AG09309 (cell line): ENCODE data around the gene POU6F2.
A peak's percentile ranks its signal among the peaks of the same experiment; 100 is the strongest.

Source experiments
- DNase-seq: peaks from one replicate; pipeline ENCODE4 v3.0.0-alpha.2; 2010; ENCODE audit warnings: low read depth
- H3K4me3 ChIP-seq: 2 replicates; pipeline ENCODE4 v1.5.1; 2011; ENCODE audit warnings: mild to moderate bottlenecking, low read depth, low read length, moderate library complexity; ENCODE audit not compliant: control insufficient read depth
- TF ChIP-seq, protein P1 (sequence below): IDR thresholded peaks from 2 replicates; pipeline ENCODE4 v1.5.1; 2011; ENCODE audit warnings: mild to moderate bottlenecking, low read depth, low read length, inconsistent platforms; ENCODE audit not compliant: insufficient read depth, control insufficient read depth; ENCODE audit errors: missing control alignments

The POU6F2 gene

GRCh38 chr7:39465055-39465929 is 487.6 kb downstream of the POU6F2 start:
- H3K4me3 ChIP-seq = no peak overlapping the region
- DNase-seq = peak; percentile 39
- TF ChIP-seq, protein P1, sequence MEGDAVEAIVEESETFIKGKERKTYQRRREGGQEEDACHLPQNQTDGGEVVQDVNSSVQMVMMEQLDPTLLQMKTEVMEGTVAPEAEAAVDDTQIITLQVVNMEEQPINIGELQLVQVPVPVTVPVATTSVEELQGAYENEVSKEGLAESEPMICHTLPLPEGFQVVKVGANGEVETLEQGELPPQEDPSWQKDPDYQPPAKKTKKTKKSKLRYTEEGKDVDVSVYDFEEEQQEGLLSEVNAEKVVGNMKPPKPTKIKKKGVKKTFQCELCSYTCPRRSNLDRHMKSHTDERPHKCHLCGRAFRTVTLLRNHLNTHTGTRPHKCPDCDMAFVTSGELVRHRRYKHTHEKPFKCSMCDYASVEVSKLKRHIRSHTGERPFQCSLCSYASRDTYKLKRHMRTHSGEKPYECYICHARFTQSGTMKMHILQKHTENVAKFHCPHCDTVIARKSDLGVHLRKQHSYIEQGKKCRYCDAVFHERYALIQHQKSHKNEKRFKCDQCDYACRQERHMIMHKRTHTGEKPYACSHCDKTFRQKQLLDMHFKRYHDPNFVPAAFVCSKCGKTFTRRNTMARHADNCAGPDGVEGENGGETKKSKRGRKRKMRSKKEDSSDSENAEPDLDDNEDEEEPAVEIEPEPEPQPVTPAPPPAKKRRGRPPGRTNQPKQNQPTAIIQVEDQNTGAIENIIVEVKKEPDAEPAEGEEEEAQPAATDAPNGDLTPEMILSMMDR = peak; percentile 79

GRCh38 chr7:39468261-39468660 is 490.6 kb downstream of the POU6F2 start:
- no peak for DNase-seq
- TF ChIP-seq, protein P1 = no peak
- H3K4me3 ChIP-seq = no peak overlapping the region

- no peak overlapping the region for H3K4me3 ChIP-seq
- DNase-seq = no peak
- TF ChIP-seq, protein P1 = no peak
These were observed 491.2 kb downstream of the POU6F2 start for GRCh38 chr7:39468808-39469374.

- TF ChIP-seq, protein P1 = no peak
- DNase-seq = no peak
- H3K4me3 ChIP-seq = no peak overlapping the region
These were observed 503.2 kb downstream of the POU6F2 start for GRCh38 chr7:39480901-39481300.

GRCh38 chr7:39488467-39489393 is 511.0 kb downstream of the POU6F2 start:
- no peak overlapping the region for H3K4me3 ChIP-seq
- no peak for DNase-seq
- TF ChIP-seq, protein P1 = no peak

- DNase-seq = no peak
- TF ChIP-seq, protein P1 = no peak
- no peak overlapping the region for H3K4me3 ChIP-seq
These were observed 512.6 kb downstream of the POU6F2 start for GRCh38 chr7:39490296-39490695.
